ENCODE results near the gene GRIN2C. TPM values are rescaled to one million over a fixed set of nuclear protein-coding genes. Genes with fewer than 3 reads are reported as not detected.

GRIN2C gene
- total RNA-seq, 2 experiments from 2014 or later = 0.18 to 0.21 TPM

DNA sequence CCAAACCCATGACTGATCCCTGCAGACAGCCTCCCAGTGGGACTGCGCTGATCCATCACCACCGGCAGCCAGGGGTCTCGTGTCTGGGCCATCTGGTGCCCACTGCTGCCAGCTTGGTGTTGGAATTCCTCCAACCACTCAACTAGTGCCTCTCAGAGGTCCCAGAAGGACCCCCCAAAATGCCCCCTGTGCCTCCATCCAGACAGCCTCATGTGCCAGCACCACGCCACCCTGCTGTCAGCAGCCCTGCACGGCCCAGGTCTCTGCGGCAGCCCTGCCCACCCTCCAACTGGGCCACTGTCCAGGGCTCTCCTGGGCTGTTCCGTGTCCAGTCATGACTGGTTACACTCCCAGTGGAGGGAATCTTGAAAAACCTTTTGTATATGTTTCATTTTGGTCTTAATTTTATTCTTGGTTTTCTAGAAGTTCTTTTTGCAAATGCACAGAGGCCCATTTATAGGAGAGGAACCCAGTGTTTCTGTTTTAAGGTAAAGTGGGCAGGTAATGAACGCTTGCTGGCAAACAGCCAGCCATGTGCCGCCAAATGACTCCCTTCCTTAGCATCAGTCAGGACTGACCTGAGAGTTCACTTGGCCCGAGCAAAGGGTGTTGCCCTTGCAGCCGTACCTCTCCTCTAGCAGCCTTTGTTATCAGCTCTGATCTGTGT is 34.6 kb downstream of the GRIN2C start:
- Mint-ChIP-seq H3K27ac (no peak overlapping the region), H3K36me3 (ENCODE audit: low read depth) (no peaks in the 10 kb centered on the region), H3K27me3 (ENCODE audit: low read depth) (no peaks in the 10 kb centered on the region)

DNA sequence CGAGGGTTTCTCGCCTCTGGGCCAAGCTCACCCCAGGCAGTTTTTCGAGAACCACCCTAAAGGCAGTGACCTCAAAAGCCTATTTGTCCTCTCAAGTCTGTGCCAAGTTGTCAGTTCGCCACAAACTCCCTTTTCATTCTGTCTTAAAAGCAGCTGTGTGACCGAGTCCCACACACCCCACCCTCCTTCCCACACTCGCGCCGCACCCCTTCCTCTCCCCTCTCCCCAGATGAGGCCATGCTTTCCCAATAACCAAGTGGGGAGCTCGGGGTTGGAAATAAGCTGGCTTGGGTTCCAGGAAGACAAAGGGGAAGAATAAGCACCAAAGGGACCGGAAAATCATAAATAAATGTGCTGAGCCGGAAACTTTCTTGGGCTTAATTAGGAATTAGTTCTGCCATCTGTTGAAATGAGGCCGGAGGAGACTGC is 36.7 kb downstream of the GRIN2C start:
- ChIA-PET CTCF (no interaction called here), POLR2A (no interaction called here)
- no peaks in the 10 kb centered on the region for H3K9me3 Mint-ChIP-seq (ENCODE audit: insufficient read depth)
- no peaks in the 10 kb centered on the region for H3K4me1 Mint-ChIP-seq (ENCODE audit: low read depth)
- no peak for DNase-seq
- no peak for ATAC-seq
- no peaks in the 10 kb centered on the region for H3K27me3 Mint-ChIP-seq (ENCODE audit: low read depth)
- H3K27ac Mint-ChIP-seq = no peak overlapping the region
- peaks cover 6% of the 10 kb centered on the region for H3K36me3 Mint-ChIP-seq (ENCODE audit: low read depth)
- H3K4me3 Mint-ChIP-seq = no peak overlapping the region

More for the DNA sequence above, 34.6 kb downstream of the GRIN2C start:
- ChIA-PET CTCF (no interaction called here), POLR2A (no interaction called here)
- no peaks in the 10 kb centered on the region for H3K9me3 Mint-ChIP-seq (ENCODE audit: insufficient read depth)
- H3K4me1 Mint-ChIP-seq (ENCODE audit: low read depth) = no peaks in the 10 kb centered on the region
- H3K4me3 Mint-ChIP-seq = no peak overlapping the region
- DNase-seq (no peak), ATAC-seq (no peak)

DNA sequence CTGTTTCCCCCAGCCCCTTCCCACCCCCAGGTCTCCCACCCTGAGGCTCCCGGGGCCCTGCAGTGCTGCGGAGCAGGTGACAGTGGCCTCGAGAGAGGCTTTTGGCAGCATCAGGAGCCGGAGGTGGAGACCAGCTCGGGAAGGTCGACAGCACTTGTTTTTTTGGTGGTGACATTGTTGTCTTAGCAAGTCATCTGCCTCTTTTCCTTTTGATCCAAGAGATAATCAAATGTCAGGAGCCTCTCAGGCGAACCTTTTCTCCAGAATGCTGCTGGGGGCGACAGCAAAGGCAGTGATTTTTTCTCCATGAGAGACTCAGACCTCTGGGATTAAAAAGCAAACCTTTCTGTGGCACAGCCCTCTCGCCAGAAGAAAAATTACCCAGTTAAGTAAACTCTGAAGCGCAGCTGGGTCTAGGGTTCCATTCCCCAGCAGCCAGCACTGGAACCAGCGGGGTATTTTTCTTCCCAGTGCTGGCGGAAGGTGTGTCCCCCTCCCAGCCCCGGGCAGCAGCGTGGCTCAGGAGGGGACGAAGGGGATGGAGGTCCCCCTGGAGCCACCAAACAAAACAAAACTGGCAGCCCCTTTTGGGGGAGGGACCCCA is 37.2 kb downstream of the GRIN2C start:
- Mint-ChIP-seq H3K27ac (no peak overlapping the region), H3K27me3 (ENCODE audit: low read depth) (no peaks in the 10 kb centered on the region), H3K4me1 (ENCODE audit: low read depth) (no peaks in the 10 kb centered on the region), H3K36me3 (ENCODE audit: low read depth) (peaks cover 6% of the 10 kb centered on the region), H3K4me3 (no peak overlapping the region), H3K9me3 (ENCODE audit: insufficient read depth) (no peaks in the 10 kb centered on the region)
- ChIA-PET CTCF (no interaction called here), POLR2A (no interaction called here)
- DNase-seq (no peak), ATAC-seq (no peak)

DNA sequence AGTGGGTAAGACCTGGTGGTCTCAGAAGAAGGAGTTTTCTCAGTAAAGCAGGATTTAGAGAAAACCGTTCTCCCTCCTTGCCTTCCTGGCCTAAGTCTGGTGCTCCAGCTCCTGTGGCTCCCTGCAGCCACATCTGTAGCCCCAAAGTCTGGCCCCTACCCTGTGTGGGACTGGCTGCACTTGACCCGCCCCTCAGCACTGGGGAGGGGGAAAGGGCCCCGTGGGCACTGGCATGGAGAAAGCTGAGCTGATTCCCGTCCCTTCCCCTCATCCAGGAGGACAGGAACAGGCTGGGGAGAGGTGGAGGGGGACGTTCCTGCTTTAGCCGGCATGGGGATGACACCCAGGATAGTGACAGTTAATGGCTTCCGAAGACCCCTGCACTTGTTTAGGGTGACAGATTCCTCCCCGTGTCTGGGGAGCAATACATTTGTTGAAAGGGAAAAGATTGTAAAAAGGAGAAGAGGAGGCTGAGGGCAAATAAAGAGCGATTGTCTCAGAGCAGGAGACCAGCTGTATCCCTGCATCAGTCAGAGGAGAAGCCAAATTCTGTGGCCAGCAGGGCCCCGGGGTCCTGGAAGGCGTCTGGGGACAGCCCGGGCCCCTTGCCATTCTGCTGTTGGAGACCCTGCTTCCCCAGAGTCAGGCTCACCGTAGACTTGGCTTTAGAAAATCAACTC is 37.9 kb downstream of the GRIN2C start:
- Mint-ChIP-seq H3K36me3 (ENCODE audit: low read depth) (peaks cover 6% of the 10 kb centered on the region), H3K4me3 (no peak overlapping the region), H3K9me3 (ENCODE audit: insufficient read depth) (no peaks in the 10 kb centered on the region), H3K27ac (no peak overlapping the region), H3K4me1 (ENCODE audit: low read depth) (no peaks in the 10 kb centered on the region), H3K27me3 (ENCODE audit: low read depth) (no peaks in the 10 kb centered on the region)
- ChIA-PET CTCF (no interaction called here), POLR2A (no interaction called here)
- DNase-seq (no peak), ATAC-seq (no peak)

DNA sequence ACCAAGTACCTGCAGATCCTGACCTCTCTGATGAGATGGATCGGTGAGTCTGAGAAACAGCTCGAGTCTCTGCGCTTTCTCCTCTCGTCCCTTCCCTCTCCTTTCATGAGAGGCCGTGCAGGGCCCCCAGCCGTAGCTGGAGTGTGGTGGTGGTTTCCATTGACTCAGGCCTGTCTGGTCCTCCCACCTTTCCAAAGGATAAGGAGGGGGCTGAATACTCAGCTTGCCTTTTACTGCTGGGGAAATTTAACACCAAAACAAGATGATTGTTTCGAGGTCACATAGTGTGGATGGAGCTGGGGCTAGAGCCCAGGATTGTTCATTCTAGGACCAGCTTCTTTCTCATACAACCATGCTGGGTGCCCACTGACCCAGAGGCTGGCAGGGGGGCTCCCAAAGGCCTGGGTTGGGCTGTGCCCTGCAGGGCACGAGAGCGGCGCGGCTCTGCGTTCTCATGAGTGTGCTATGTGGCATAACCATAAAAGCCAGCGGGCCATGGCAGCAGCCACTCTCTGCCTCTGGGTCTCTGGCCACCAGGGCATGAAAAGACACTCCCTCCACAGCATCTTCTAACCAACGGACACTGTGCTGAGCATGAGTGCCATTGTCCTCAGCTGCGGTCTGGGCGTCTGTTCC is 39.8 kb downstream of the GRIN2C start:
- POLR2A ChIA-PET = interaction anchor here (0.8 kb wide), 1 partner anchor 10 kb away, joined by 3 read pairs; no protein-coding TSS in a partner anchor
- DNase-seq = no peak
- Mint-ChIP-seq H3K36me3 (ENCODE audit: low read depth) (peaks cover 12% of the 10 kb centered on the region), H3K9me3 (ENCODE audit: insufficient read depth) (no peaks in the 10 kb centered on the region), H3K27me3 (ENCODE audit: low read depth) (no peaks in the 10 kb centered on the region), H3K4me3 (no peak overlapping the region), H3K4me1 (ENCODE audit: low read depth) (peaks cover 12% of the 10 kb centered on the region), H3K27ac (no peak overlapping the region)
- no peak for ATAC-seq
- CTCF ChIA-PET = interaction anchor here (0.8 kb wide), 2 partner anchors 28 to 45 kb away, joined by 3 read pairs; no protein-coding TSS in a partner anchor

DNA sequence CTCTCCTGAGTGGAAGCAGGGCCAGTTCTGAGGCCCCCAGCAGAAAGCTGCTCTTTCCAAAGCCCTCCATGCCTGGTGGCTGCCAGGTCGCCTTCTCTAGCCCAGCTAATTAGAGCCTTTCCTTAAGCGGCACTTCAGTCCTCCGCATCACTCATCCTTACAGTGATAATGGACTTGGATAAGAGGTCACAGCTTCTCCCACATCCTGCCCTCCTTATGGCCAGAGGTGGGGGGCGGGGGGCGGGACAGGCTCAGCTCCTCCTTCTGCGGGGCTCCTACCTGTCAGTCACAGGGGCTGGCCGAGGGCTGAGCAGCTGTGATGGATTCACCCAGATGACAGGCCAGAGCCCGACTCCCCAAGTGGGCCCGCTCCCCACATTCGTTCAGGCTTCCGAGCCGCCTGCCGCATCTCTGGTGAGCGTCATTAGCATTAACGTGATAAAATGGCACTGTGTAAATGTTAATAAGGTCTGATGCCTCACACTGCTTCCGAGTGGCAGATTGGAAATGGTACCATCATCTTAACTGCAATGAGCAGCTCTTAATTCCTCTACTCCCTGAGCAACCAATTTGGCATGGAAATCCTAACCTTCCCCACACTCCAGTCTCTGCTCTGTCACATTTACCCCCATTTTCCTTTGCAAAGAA is 41.3 kb downstream of the GRIN2C start:
- ChIA-PET CTCF (no interaction called here), POLR2A (no interaction called here)
- ATAC-seq = no peak
- Mint-ChIP-seq H3K9me3 (ENCODE audit: insufficient read depth) (no peaks in the 10 kb centered on the region), H3K4me1 (ENCODE audit: low read depth) (peaks cover 14% of the 10 kb centered on the region), H3K27ac (no peak overlapping the region), H3K27me3 (ENCODE audit: low read depth) (no peaks in the 10 kb centered on the region), H3K36me3 (ENCODE audit: low read depth) (peaks cover 17% of the 10 kb centered on the region), H3K4me3 (no peak overlapping the region)
- DNase-seq = no peak

DNA sequence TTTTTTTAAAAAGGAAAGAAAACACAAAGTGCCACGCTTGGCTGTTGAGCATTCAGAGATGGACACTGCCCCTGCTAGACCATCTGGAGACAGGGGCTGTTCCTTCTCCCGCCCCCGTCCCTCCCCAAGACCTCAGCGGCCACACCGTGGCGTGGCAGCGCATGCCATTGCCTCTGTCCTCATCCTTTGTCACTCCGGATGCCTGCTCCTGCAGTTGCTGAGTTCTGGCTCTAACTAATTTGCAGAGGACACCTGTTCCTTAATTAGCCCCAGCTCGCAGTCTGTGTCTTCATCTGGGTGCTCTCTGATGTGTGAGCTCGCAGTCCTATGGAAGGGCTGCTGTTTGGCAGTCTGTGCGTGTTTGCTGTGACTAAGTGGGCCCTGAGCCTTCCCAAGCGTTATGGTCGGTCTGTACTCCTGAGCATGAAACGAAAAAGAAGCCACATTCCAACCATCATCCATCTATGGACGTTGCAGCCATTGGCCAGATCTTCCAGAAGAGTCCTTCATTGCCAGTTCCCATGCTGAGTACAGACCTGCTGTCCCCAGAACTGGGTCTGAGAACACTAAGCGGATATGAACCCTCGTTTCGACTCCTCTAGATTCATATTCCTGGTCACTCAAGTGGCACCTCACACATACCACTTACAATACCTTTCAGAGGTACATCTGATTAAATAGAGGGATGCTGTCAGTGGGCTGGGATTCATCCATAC is 42.6 kb downstream of the GRIN2C start:
- Mint-ChIP-seq H3K9me3 (ENCODE audit: insufficient read depth) (no peaks in the 10 kb centered on the region), H3K4me3 (no peak overlapping the region), H3K36me3 (ENCODE audit: low read depth) (peaks cover 20% of the 10 kb centered on the region), H3K27me3 (ENCODE audit: low read depth) (no peaks in the 10 kb centered on the region), H3K4me1 (ENCODE audit: low read depth) (peaks cover 14% of the 10 kb centered on the region), H3K27ac (no peak overlapping the region)
- DNase-seq (no peak), ATAC-seq (no peak)
- ChIA-PET POLR2A (no interaction called here), CTCF (interaction anchor here (0.7 to 1.5 kb wide), 3 partner anchors 26 to 523 kb away, joined by 3 to 6 read pairs (median 3); no protein-coding TSS in a partner anchor)

DNA sequence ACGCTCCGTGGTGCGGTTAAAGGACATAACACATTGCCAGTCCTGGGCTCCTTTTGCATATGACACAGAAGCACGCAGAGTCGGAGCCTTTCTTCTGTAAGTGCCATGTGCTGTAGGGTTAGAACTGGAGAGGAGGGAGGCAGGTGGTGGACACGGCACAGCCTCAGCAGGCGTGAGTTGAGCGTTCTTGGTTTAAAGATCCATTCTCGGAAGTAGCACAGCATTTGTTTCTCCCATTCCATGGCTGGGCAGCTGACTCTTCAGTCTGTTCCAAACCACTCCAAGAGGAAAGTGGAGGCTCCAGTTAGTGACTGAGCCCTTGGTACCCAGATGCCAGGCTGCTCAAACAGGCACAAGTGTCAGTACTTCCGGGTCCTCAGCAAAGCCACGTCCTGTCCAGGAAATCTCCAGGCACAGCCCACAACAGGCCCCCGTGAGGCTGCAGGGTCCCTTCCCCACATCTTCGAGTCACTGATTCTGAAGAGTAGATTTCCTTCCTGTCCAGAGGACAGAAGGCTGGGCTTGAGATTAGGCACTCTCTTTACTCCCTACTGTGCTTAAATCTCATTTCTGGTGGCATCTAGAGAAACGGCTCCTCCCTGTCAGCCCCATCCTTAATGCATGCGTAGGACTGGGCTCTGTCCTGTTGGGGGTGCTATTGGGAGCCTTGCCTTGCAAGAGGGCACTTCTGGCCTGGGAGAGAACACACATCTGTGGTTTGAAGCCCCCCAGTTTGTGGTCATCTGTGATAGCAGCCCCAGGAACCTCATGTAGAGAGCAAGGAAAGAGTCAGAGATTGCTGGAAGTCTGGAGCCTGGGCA is 43.9 kb downstream of the GRIN2C start:
- ChIA-PET POLR2A (no interaction called here), CTCF (interaction anchor here (1.4 to 1.5 kb wide), 2 partner anchors 24 to 31 kb away, joined by 3 to 6 read pairs; no protein-coding TSS in a partner anchor)
- peaks cover 20% of the 10 kb centered on the region for H3K36me3 Mint-ChIP-seq (ENCODE audit: low read depth)
- DNase-seq (no peak), ATAC-seq (no peak)
- H3K9me3 Mint-ChIP-seq (ENCODE audit: insufficient read depth) = no peaks in the 10 kb centered on the region
- H3K27me3 Mint-ChIP-seq (ENCODE audit: low read depth) = no peaks in the 10 kb centered on the region
- no peak overlapping the region for H3K27ac Mint-ChIP-seq
- H3K4me3 Mint-ChIP-seq = no peak overlapping the region
- H3K4me1 Mint-ChIP-seq (ENCODE audit: low read depth) = peaks cover 14% of the 10 kb centered on the region

DNA sequence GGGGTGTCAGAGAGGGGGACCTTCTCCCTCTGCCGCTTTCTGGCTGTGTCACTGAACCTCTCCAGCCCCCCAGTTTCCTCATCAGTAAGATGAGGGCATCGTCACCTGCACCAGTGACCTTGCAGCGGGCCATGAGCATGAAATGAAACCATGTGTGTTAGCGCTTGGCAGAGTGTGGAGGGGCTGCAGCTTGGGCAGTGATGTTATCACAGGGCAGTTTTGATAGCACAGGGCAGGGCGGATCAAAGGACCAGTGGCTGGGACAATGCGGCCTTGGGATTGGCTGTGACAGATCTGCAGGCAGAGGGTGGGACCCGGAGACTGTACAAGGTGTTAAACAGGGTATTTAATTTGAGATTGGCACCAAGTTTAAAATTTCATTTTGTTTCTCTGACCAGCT is 44.6 kb downstream of the GRIN2C start:
- peaks cover 20% of the 10 kb centered on the region for H3K36me3 Mint-ChIP-seq (ENCODE audit: low read depth)
- no peak overlapping the region for H3K4me3 Mint-ChIP-seq
- no peak overlapping the region for H3K27ac Mint-ChIP-seq
- H3K9me3 Mint-ChIP-seq (ENCODE audit: insufficient read depth) = no peaks in the 10 kb centered on the region
- H3K4me1 Mint-ChIP-seq (ENCODE audit: low read depth) = peaks cover 14% of the 10 kb centered on the region
- DNase-seq (no peak), ATAC-seq (no peak)
- no peaks in the 10 kb centered on the region for H3K27me3 Mint-ChIP-seq (ENCODE audit: low read depth)
- ChIA-PET POLR2A (no interaction called here), CTCF (interaction anchor here (1.5 kb wide), 1 partner anchor 24 kb away, joined by 6 read pairs; no protein-coding TSS in a partner anchor)

DNA sequence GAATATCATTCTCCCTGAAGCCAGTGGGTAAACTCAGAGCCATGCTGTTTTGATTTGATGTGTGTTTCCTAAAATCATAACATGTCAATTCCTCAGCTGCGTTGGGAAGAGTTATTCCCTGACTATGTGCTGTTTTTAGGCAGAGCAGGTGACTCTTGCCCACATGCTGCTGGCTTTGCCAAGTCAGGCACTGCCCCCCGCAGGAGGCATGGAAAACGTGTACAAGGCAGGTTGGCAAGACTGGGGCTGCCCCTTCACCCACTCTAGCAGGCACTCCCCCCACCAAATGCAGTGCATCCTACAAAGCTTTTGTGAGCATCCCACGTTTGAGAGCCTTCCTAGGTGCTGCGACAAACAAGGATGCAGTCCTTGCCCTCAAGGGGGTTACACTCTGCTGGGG is 45.2 kb downstream of the GRIN2C start:
- Mint-ChIP-seq H3K36me3 (ENCODE audit: low read depth) (peaks cover 18% of the 10 kb centered on the region), H3K4me1 (ENCODE audit: low read depth) (peaks cover 14% of the 10 kb centered on the region), H3K27me3 (ENCODE audit: low read depth) (no peaks in the 10 kb centered on the region), H3K9me3 (ENCODE audit: insufficient read depth) (no peaks in the 10 kb centered on the region), H3K4me3 (no peak overlapping the region), H3K27ac (no peak overlapping the region)
- POLR2A ChIA-PET = interaction anchor here (0.6 kb wide), 1 partner anchor 59 kb away, joined by 3 read pairs; no protein-coding TSS in a partner anchor
- CTCF ChIA-PET = no interaction called here
- DNase-seq (no peak), ATAC-seq (no peak)
